GM21526 (cell line): Measurements from ENCODE around the gene MXD3.
A peak's percentile ranks its signal among the peaks of the same experiment; 100 is the strongest.
"Not testable (repeated sequence)": the region's sequence is repeated elsewhere in the genome, so short reads cannot be mapped to it uniquely, and the experiment has no call there.

Experiments
- ATAC-seq: cut with Tn5 transposase; IDR thresholded peaks from one replicate; pipeline ENCODE4 v1.9.1; 2021; ENCODE audit warnings: moderate library complexity; ENCODE audit not compliant: unreplicated experiment, low FRiP score

MXD3 gene

DNA sequence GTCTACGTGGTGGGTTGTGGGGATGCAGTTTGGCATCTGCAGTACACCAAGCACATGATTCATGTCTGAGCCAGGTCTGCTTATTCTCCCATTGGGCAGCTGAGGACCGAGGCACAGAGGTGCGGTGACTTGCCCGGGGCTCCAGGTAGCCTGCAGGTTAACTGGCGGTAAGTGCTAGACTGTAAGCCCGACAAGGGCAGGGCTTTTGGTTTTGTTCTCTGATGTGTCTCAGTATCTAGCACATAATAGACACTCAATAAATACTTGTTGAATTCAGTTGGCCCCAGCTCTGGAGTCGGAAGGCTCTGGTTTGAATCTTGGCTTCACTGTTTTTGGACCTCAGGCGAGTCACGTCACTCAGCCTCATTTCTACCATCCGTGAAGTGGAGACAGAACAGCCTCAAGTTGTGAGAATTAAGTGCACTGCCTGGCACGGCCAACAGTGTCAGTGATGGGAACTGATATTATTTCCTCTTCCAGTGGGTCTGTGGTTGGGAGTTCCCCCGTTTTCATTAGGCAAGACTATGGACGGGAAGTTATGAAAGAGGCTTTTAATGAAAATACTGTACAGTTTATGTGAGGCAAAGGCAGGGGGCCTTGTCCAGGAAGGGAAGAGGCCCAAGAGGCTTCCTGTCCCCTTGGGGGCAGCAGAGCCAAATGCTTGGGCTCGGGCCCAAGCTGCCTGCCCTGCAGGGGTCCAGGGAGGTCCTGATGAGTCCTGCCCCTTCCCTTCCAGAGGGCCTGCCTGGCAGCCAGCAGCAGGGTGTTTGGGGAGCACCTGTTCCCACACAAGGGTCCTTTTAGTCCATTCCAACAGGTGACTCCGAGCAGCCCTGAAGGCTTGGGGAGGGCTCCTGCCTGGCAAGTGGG is 4.8 kb downstream of the MXD3 start:
- ATAC-seq: no peak

DNA sequence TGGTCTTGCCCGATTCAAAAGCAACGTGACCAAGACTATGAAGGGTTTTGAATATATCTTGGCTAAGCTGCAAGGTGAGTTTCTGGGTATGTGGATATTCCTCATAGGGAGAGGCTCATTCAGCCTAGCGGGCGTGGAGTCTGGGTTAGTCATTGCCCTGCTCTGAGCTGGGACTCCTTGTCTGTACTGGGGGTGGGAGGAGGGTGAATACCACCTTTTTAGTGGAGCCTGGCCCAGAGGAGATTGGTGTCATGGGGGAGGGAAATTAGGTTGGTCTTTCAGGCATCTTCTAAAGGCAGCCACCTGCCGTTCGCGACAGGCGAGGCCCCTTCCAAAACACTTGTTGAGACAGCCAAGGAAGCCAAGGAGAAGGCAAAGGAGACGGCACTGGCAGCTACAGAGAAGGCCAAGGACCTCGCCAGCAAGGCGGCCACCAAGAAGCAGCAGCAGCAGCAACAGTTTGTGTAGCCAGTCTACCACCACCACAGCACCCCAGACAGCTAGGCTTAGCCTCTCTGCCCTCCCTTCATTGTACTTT is 5.5 kb downstream of the MXD3 start:
- ATAC-seq: not testable (repeated sequence)

DNA sequence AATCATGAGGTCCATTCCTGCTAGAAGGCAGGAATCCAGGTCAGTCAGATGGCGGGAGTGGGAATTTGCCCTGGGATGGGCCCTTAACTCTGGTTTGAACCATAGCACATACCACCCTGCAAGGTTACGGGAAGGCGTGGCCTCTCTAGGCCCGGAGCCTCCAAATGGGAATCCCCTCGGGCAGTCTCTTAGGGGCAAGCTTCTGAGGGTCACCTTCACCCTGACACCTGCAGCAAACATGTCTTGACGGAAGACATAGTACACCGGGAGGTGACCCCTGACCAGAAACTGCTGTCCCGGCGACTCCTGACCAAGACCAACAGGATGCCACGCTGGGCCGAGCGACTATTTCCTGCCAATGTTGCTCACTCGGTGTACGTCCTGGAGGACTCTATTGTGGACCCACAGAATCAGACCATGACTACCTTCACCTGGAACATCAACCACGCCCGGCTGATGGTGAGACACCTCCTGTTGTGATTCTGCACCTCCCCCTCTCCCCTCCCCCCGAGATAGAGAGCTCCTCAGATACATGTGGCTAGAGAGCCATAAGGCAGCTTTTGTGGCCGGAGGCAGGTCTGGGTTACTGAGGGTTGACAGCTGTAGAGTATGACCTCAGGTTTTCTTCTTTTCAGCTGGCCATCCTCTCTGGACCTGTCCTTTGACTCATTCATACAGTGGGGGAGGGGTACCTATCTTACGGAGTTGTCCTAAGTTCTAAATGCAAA is 7.1 kb downstream of the MXD3 start:
- no peak for ATAC-seq

DNA sequence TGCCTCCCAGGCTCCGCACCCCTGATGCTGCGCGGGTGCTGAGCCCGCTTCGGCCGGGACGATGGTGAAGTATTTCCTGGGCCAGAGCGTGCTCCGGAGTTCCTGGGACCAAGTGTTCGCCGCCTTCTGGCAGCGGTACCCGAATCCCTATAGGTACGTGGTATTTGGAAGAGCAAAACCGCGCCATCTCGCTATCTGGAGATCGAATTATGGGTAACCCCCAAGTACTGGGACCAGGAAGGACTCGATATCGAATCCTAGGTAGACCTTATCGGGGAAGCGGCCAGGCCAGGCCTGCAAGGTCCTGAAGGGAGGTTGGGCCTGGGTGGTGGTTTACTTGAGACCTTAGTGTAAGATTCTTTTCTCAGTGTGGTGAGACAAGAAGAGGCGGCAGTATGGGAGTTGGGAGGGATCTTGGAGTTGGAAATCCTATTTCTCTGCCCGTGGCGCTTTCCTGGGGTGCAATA is 7.7 kb downstream of the MXD3 start:
- no peak for ATAC-seq

DNA sequence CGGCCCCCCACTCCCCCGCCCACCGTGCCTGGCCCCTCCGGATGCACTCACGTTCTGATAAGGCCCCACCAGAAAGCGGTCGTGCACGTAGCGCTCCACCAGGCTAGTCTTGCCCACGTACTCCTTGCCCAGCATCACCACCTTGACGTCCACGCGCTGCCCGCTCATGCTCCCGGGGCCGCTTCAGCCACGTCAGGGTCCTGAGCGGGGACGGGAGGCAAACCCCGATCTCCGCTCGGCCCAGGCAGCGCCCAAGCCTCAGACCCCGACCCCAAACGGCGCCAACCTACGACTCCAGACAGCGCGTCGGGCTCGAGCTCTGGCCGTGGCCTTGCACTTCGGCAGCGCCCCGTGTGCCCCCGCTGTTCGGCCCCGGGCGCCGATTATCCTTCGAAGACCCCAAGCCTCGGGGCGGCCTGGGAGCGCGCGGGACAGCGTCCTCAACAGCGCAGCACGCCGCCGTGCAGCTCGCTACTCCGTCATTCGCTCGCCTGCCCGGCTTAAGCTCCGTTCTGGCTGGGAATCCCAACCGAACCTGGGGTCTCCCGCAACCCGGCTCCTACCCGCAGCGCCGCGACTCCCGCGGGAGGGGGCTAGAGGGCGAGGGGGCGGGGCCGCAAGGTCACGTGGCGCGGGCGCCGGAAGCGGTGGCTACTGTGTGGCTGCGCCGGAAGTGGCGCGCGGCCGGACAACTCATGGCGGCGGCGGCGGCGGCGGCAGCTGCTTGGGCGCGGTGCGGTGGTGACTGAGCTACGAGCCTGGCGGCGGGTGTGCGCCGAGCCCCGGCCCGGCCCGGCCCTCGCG is 8.4 kb downstream of the MXD3 start, which contains the start of the genes PRELID1 and RAB24:
Gene PRELID1, plus strand, starts transcription at position 679 of the 804 bp plus-strand sequence. CDS start 187 bp downstream, outside the sequence.
Gene RAB24, minus strand, starts transcription at position 599 of the 804 bp plus-strand sequence. Its CDS starts 431 bp downstream, at position 168.
- ATAC-seq: peak; percentile 45

DNA sequence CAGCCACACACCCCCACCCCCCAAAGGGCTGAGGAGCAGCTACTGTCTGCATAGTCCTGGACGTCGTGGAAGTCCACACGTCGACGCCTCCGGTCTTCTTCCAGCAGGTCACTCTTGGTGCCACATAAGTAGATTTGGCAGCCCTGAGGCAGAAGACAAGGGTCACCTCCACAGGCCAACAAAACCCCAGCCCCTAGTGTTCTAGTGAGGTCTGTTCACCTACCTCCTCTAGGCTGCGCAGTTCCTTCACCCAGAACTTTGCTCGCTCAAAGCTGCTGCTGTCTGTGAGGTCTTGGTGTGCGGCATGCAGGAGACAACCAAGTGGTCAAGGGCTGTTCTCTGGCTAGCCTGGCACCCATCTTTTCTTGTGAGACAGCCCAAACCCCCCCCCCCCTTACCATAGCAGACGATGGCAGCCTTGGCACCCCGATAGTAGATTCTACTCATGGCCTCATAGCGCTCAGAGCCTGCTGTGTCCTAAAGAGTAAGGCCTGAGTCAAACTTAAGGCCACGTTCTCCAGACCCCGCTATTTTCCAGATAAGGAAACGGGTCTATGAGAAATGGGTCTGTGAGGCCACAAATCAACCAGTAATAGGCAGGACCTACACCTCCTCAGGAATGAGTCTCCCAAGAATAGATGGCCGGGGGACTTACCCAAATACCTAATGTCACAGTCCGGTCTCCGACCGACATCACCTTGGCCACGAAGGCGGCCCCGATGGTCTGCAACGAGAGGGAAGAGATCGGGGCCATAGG is 9.2 kb downstream of the MXD3 start:
- ATAC-seq: no peak

DNA sequence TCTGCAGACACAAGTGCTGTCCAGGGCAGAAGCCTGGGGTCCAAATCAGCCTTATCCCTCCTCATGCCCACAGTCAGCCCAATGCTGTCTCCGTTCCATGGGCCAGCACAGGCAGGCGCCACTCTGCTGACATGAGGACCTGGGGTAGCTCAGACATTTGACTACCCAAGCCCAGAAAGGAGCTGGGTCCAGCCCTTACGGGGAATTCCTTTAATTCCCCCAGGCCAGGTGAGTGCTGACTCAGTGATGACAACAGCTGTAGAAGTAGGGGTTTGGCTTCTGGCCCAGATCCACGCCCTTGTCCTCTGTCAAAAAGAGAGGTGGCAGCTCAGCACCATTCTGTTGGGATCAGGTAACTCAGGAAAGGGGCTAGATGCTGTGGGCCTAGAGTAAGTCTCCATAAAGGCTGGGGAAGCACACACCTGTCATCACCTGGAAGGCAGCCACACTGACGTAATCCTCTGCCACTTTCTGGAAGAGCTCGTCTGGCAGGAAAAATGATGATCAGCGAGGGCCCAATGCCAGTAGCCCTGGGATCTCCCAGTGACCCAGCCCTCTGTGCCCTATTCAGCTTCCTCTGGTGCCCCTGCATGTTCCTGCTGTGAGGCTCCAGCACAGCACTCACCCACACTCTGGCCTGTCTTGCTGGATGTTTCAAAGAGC is 10.1 kb downstream of the MXD3 start:
- ATAC-seq: no peak

DNA sequence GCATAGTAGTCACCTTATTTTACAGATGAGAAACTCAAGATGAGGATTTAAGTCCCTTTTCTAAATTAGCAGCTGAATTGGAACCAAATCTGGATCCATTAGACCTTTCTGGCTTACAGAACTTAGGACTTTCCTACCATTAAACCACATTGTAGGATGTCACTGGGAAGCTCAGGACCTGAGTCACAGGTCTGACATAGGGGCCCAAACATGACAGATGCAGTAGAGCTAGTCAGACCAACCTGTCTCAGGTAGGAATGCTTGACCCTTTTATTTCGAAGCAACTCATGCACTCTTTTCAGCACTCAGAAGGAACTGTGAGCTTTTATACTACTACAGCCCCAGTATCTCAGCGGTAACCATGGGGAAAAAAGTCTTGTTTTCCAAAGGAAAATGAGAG is 10.7 kb downstream of the MXD3 start:
- no peak for ATAC-seq

DNA sequence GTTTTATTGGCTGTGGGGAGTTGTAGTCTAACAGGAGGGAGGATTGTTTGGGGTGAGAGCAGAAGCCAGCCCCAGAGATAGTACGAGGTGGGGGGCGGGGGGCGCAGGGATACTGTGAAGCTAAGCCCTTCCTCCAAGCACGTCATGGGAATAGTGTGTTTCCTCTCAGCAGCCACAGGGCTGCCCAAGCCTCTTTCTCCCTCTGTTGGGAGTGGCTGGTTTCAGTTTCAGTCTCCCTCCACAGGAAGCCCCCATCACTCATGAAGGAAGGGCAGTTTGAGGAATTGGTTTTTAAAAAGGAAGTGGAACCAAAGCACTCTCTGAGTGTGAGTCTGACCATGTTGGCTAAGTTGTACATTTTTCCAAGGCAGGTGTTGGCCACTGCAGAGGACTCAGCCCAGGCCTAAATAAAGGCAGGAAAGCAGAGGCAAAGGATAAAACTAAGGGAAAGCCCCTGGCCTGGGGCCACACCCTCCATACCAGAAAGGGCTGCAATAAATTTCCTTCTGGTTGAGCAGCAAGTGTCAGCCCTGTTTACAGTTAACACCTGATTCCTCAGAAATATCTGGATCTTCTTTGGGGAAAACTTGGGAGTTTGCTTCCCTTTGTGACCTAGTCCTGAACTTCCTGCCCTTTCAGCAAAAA is 11.3 kb downstream of the MXD3 start:
- ATAC-seq: peak; percentile 40

DNA sequence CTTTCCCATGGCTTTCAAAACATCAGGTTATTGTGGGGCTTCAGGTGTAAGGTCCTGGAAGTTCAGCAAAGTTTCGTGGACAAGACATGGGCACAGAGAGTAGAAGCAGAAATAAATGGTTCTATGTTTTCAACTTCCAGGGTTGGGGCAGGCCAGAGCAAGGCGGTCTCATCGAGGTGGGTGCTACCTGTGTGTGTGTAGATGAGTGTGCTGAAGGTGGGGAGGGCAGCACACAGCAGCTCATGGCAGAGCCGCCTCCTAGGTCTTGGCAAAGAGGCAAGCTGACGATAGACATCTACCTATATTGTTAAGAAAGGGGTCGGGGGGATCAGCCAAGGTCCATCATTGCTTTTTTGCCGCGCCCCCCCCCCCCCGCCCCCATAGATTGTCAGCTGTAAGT is 12.0 kb downstream of the MXD3 start:
- no peak for ATAC-seq

DNA sequence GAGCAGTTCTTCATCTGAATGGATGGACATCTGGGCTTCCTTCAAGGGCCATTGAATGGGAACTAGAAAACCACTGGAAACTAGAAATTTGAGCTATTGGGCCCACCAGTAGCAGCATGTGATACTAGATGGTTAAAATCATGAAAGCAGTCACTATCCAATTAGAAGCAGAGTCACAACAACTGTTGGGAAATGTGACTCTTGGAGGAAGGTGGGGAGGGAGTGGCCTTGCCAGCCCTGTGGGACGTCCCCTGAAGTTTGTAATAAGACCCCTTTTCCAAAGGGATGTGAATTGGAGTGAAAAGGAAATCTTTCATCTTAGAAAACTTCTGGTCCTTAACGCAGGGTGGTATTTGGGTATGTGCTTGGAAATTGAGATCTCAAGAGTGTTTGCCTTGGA is 13.8 kb downstream of the MXD3 start:
- ATAC-seq: no peak

DNA sequence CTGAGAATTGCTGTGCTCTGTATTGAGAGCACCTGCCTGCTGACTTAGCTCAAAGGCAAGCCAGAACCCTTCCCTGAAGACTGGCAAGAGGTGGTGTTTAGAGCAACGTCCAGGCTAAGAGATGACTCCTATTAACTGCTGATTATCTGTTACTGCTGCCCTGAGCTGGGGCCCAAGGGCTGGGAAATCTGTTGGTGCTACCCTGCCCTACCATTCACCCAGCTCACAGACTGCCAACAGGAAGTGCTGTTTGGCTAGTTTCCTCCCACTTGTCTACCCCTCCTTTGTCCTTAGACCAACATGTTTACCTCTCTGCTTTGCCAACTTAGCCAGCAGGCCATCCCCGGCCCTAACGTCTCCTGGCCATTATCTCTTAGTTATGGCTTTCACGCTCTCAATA is 15.1 kb downstream of the MXD3 start:
- no peak for ATAC-seq

DNA sequence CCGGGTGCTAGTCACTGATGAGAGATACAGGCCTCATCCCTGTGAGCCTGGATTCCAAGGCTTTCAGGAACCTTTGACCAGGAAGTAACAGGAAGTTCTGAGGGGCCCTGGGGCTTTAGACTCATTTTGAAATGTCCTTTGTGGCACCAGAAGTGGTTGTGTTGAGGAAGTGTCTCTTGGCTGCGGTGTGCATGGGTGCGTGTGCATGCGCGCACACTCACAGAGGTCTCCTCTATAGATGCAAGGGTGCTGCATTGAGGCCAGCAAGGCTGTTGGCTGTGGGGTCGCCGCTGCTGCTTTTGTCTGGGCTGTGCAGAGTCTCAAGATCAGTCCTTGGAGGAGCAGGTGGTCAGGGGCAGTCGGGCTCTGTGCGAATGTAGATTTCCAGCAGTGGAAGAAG is 15.8 kb downstream of the MXD3 start:
- no peak for ATAC-seq

DNA sequence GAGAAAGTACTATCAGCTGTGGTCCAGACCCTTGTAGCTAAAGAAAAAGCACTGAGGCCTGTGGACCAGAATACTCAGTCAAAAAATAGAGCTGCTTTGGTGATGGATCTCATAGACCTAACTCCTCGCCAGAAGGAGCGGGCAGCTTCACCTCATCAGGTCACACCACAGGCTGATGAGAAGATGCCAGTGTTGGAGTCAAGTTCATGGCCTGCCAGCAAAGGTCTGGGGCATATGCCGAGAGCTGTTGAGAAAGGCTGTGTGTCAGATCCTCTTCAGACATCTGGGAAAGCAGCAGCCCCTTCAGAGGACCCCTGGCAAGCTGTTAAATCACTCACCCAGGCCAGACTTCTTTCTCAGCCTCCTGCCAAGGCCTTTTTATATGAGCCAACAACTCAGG is 17.1 kb downstream of the MXD3 start:
- ATAC-seq: no peak

DNA sequence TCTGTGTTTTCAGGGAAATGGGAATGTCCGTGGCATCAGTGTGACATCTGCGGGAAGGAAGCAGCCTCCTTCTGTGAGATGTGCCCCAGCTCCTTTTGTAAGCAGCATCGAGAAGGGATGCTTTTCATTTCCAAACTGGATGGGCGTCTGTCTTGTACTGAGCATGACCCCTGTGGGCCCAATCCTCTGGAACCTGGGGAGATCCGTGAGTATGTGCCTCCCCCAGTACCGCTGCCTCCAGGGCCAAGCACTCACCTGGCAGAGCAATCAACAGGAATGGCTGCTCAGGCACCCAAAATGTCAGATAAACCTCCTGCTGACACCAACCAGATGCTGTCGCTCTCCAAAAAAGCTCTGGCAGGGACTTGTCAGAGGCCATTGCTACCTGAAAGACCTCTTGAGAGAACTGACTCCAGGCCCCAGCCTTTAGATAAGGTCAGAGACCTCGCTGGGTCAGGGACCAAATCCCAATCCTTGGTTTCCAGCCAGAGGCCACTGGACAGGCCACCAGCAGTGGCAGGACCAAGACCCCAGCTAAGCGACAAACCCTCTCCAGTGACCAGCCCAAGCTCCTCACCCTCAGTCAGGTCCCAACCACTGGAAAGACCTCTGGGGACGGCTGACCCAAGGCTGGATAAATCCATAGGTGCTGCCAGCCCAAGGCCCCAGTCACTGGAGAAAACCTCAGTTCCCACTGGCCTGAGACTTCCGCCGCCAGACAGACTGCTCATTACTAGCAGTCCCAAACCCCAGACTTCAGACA is 17.7 kb downstream of the MXD3 start:
- ATAC-seq: no peak

DNA sequence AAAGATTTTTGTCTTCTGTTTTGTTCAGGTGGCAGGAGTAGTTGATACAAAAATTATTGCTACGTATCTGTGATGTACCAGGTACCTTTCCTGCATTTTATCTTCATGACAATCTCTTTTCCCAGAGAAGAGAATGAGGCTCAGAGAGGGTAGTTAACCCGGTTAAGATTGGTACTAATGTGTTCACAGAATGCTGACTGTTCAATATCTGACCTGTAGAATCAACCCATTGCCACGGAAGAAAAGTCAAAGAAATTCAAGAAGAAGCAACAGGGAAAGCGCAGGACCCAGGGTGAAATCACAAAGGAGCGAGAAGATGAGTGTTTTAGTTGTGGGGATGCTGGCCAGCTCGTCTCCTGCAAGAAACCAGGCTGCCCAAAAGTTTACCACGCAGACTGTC is 20.0 kb downstream of the MXD3 start:
- no peak for ATAC-seq

DNA sequence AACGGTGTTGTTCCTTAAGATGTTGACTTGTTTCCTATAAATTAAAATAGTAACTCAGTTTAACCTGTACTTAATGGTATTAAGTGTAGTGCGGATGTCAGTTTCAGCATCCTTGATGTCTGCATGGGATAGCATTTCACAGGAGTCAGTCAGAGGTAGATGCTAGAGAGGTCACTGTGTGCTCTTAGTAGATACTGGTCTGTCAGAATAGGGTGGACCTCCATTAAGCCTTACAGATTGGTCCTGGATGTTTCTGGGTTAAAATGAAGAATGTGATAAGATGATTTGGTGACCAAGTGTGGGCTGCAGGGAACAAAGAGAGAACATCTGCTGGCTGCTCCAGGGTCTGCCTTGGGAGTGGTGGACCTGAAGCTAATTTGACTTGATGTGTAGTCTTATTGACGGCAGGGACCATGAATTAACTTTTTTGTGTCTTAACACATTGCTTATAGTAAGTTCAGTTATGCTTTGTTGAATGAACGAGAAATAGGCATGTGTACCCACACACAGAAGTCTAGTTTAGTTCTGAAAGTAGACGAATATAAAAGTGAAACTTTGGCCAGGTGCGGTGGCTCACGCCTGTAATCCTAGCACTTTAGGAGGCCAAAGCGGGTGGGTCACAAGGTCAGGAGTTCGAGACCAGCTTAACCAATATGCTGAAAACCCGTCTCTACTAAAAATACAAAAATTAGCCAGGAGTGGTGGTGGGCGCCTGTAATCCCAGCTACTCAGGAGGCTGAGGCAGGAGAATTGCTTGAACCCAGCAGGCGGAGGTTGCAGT is 20.7 kb downstream of the MXD3 start:
- ATAC-seq: peak; percentile 57
